ENCODE data around the gene TMEM158.

Gene TMEM158

DNA sequence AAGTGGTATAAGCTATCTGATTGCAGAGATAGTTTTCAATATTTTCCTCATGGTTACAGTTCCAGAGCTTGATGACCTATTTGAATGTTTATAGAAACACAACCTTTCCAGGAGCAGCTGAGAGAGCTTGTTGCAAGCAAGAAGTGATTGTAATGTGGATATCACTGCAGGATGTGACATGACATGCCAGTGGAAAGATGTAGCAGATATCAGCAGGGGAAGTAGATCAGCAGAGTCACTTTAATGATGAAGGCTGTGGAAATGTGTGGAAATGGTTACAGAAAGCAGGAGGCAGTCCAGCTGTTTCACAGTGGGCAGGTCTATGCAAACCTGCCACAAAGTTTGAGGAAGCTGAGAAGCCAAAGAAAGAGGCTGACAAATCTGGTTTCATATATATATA lies 21.0 kb downstream of the TMEM158 start:
- H3K4me2 ChIP-seq (ENCODE audit: low read length), result no peak overlapping the region
- H3K9me3 ChIP-seq (ENCODE audit: insufficient read depth, low read length), result no peaks in the 10 kb centered on the region
- no peak overlapping the region for H2AFZ ChIP-seq (ENCODE audit: low read depth, low read length)
- no peak overlapping the region for H3K27ac ChIP-seq (ENCODE audit: low read length)
- no peak overlapping the region for H3K9ac ChIP-seq (ENCODE audit: low read length)
- H3K27me3 ChIP-seq (ENCODE audit: low read depth, low read length), result peaks cover 57% of the 10 kb centered on the region
- no peak overlapping the region for H3K4me3 ChIP-seq (ENCODE audit: low read length)
- TF ChIP-seq, protein P1, sequence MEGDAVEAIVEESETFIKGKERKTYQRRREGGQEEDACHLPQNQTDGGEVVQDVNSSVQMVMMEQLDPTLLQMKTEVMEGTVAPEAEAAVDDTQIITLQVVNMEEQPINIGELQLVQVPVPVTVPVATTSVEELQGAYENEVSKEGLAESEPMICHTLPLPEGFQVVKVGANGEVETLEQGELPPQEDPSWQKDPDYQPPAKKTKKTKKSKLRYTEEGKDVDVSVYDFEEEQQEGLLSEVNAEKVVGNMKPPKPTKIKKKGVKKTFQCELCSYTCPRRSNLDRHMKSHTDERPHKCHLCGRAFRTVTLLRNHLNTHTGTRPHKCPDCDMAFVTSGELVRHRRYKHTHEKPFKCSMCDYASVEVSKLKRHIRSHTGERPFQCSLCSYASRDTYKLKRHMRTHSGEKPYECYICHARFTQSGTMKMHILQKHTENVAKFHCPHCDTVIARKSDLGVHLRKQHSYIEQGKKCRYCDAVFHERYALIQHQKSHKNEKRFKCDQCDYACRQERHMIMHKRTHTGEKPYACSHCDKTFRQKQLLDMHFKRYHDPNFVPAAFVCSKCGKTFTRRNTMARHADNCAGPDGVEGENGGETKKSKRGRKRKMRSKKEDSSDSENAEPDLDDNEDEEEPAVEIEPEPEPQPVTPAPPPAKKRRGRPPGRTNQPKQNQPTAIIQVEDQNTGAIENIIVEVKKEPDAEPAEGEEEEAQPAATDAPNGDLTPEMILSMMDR (IDR thresholded peaks at IDR 0.05; ENCODE audit: low read depth, low read length), result no peak
- TF ChIP-seq EZH2phosphoT487 (IDR thresholded peaks at IDR 0.05; ENCODE audit: low read depth), result no peak
- H4K20me1 ChIP-seq (ENCODE audit: insufficient read depth, low read length), result no peaks in the 10 kb centered on the region
- no peaks in the 10 kb centered on the region for H3K79me2 ChIP-seq (ENCODE audit: low read length)
- H3K4me1 ChIP-seq (ENCODE audit: low read length), result peaks cover 7% of the 10 kb centered on the region
- no peaks in the 10 kb centered on the region for H3K36me3 ChIP-seq (replicated peaks; ENCODE audit: low read depth, low read length)

DNA sequence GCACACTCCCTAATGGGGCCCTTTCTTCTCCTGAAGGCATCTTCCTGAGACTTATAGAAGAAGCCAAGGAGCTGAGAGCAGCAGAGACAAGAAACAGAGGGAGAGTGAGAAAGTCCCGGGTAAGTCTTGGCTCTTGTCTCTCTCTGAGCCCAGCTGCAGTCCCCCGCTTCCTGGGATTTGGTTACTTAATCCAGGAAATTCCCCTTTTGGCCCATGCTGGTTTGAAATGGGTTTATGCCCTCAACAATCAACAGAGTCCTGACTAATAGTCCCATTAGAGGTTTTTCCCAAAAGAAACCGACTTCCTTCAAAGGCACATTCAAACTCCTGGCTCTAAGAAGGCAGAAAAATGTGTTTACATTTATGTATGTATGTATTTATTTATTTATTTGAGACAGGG lies 22.0 kb downstream of the TMEM158 start:
- Histone ChIP-seq H3K4me1 (ENCODE audit: low read length) (peaks cover 7% of the 10 kb centered on the region), H3K79me2 (ENCODE audit: low read length) (no peaks in the 10 kb centered on the region), H3K9me3 (ENCODE audit: insufficient read depth, low read length) (no peaks in the 10 kb centered on the region), H3K27ac (ENCODE audit: low read length) (no peak overlapping the region), H3K4me3 (ENCODE audit: low read length) (no peak overlapping the region), H3K36me3 (replicated peaks; ENCODE audit: low read depth, low read length) (no peaks in the 10 kb centered on the region), H4K20me1 (ENCODE audit: insufficient read depth, low read length) (no peaks in the 10 kb centered on the region), H3K27me3 (ENCODE audit: low read depth, low read length) (peaks cover 56% of the 10 kb centered on the region), H3K9ac (ENCODE audit: low read length) (no peak overlapping the region), H2AFZ (ENCODE audit: low read depth, low read length) (no peak overlapping the region), H3K4me2 (ENCODE audit: low read length) (no peak overlapping the region)
- TF ChIP-seq EZH2phosphoT487 (IDR thresholded peaks at IDR 0.05; ENCODE audit: low read depth), result no peak
- TF ChIP-seq, protein P1 (IDR thresholded peaks at IDR 0.05; ENCODE audit: low read depth, low read length), result no peak

DNA sequence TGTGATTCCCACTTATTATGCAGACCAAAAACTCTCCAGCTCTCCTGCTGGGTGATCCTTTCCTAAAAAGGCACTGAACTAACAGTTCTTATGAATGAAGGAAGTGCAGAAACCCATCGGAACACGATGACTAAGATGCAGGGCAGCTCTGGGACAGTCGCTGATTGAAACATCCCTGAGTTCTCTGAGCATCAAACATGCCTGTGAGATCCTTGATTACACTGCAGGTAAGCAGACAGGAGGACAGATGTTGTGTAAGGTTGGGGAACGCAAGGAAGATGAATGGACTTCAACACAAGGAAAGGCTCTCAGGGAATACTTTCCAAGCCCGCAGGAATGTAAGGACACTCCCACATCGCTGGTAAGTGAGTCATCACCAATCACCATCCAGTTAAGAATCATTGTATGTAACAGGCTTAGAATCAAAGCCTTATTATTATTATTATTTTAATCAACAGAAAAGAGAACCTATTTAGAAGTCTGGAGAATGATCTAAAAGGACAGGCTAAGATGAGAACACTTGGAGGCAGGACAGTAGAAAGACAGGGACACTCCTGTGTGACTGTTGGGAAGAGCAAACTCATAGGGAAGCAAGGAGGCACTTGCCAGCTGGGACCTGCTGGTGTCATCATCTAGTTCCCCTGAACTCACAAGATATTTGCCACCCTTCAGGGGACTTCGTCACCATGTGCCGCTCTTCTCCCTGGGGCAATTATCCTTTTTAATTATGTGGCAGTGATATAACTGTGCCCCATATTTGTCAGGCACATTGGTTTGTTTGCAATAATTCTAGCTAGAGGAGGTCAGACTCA lies 26.0 kb downstream of the TMEM158 start:
- H4K20me1 ChIP-seq (ENCODE audit: insufficient read depth, low read length), result no peaks in the 10 kb centered on the region
- H3K27me3 ChIP-seq (ENCODE audit: low read depth, low read length), result peaks cover 86% of the 10 kb centered on the region
- H3K9ac ChIP-seq (ENCODE audit: low read length), result no peak overlapping the region
- no peaks in the 10 kb centered on the region for H3K4me1 ChIP-seq (ENCODE audit: low read length)
- no peaks in the 10 kb centered on the region for H3K9me3 ChIP-seq (ENCODE audit: insufficient read depth, low read length)
- no peak overlapping the region for H3K4me2 ChIP-seq (ENCODE audit: low read length)
- no peak overlapping the region for H3K4me3 ChIP-seq (ENCODE audit: low read length)
- H3K79me2 ChIP-seq (ENCODE audit: low read length), result no peaks in the 10 kb centered on the region
- no peak overlapping the region for H3K27ac ChIP-seq (ENCODE audit: low read length)
- no peaks in the 10 kb centered on the region for H3K36me3 ChIP-seq (replicated peaks; ENCODE audit: low read depth, low read length)
- TF ChIP-seq, protein P1 (IDR thresholded peaks at IDR 0.05; ENCODE audit: low read depth, low read length), result no peak
- no peak for TF ChIP-seq EZH2phosphoT487 (IDR thresholded peaks at IDR 0.05; ENCODE audit: low read depth)
- H2AFZ ChIP-seq (ENCODE audit: low read depth, low read length), result no peak overlapping the region

DNA sequence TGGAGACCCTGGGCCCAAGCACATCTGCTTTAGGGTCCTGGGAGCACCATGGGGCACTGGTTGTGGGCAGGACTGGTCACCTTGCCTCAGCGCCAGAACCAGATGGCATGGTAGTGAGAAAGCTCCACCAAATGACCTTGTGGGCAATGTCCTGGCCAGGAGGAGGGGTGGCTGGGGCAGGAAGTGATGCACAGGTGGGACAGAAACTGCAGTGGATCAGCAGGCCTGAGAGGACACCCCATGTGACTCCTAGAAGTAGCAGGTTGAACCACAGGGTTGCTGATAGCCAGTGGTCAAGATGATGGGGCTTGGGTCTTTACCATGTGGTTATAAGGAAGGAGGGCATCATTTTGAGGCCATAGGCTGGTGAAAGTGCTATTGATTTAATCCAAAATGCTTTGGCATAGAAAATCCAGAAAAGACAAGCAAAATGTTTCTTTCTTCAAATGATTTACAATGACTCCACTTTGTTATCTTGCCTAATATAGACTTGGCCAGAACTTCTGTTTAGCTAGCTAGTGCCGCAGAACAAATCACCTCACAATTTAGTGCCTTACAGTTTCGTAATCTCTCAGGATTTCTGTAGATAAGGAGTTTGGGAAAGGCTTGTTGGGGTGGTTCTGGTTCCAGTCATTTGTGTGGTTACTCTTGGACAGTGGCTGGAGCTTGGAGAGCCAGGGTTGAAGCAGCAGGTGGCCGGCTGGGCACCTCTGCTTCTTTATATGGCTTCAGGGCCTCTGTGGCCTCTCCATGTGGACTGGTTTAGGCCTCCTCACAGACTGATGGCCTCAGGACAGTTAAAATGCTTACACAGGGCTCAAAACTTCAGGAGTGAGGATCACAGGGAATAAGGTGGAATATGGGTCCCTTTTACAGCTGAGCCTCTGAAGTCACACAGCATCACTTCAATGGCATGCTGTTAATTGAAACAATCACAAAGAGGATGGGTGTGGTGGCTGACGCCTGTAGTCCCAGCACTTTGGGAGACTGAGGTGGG lies 27.5 kb downstream of the TMEM158 start:
- H3K27ac ChIP-seq (ENCODE audit: low read length), result no peak overlapping the region
- TF ChIP-seq, protein P1 (IDR thresholded peaks at IDR 0.05; ENCODE audit: low read depth, low read length), result no peak
- TF ChIP-seq EZH2phosphoT487 (IDR thresholded peaks at IDR 0.05; ENCODE audit: low read depth), result no peak
- H2AFZ ChIP-seq (ENCODE audit: low read depth, low read length), result no peak overlapping the region
- H4K20me1 ChIP-seq (ENCODE audit: insufficient read depth, low read length), result no peaks in the 10 kb centered on the region
- H3K36me3 ChIP-seq (replicated peaks; ENCODE audit: low read depth, low read length), result no peaks in the 10 kb centered on the region
- no peaks in the 10 kb centered on the region for H3K79me2 ChIP-seq (ENCODE audit: low read length)
- H3K9me3 ChIP-seq (ENCODE audit: insufficient read depth, low read length), result no peaks in the 10 kb centered on the region
- no peak overlapping the region for H3K4me2 ChIP-seq (ENCODE audit: low read length)
- H3K4me1 ChIP-seq (ENCODE audit: low read length), result no peaks in the 10 kb centered on the region
- H3K9ac ChIP-seq (ENCODE audit: low read length), result no peak overlapping the region
- peaks cover 81% of the 10 kb centered on the region for H3K27me3 ChIP-seq (ENCODE audit: low read depth, low read length)
- no peak overlapping the region for H3K4me3 ChIP-seq (ENCODE audit: low read length)

Data from OCI-LY3 (cell line).